ENCODE measurements around the gene DNAAF2. TPM values are rescaled to one million over a fixed set of nuclear protein-coding genes. Genes with fewer than 3 reads are reported as not detected.
A peak's percentile ranks its signal among the peaks of the same experiment; 100 is the strongest.

The DNAAF2 gene
- total RNA-seq, 1 donor: 9.8 TPM

DNA sequence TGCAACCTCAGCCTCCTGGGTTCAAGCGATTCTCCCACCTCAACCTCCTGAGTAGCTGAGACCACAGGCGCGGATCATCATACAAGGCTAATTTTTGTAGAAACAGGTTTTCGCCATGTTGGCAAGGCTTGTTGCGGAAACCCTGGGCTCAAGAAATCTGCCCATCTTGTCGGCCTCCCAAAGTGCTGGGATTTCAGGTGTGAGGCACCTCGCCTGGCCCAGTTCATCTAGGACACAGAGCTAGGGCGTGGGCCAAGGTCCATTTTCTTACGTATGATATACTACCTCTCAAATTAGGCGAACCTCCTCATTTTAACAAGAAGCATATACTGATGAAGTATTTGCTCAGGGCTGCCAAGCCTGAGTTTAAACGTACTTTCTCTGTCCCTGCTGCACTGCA lies 51.0 kb downstream of the DNAAF2 start:
- H2AFZ ChIP-seq (ENCODE audit: low read length): no peak overlapping the region
- peak overlapping the region; percentile 93 for H3K27ac ChIP-seq (ENCODE audit: low read depth, low read length)
- H3K36me3 ChIP-seq (ENCODE audit: insufficient read depth, low read length): peaks cover 31% of the 10 kb centered on the region
- TF ChIP-seq, protein P1, sequence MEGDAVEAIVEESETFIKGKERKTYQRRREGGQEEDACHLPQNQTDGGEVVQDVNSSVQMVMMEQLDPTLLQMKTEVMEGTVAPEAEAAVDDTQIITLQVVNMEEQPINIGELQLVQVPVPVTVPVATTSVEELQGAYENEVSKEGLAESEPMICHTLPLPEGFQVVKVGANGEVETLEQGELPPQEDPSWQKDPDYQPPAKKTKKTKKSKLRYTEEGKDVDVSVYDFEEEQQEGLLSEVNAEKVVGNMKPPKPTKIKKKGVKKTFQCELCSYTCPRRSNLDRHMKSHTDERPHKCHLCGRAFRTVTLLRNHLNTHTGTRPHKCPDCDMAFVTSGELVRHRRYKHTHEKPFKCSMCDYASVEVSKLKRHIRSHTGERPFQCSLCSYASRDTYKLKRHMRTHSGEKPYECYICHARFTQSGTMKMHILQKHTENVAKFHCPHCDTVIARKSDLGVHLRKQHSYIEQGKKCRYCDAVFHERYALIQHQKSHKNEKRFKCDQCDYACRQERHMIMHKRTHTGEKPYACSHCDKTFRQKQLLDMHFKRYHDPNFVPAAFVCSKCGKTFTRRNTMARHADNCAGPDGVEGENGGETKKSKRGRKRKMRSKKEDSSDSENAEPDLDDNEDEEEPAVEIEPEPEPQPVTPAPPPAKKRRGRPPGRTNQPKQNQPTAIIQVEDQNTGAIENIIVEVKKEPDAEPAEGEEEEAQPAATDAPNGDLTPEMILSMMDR (IDR thresholded peaks at IDR 0.05; ENCODE audit: extremely low read depth, low read depth, low read length): no peak
- DNase-seq (ENCODE audit: insufficient read length, low spot score, missing footprints): no peak
- H3K4me3 ChIP-seq (ENCODE audit: insufficient read depth, low read length): peak overlapping the region; percentile 93
- peak overlapping the region; percentile 82 for H3K4me2 ChIP-seq (ENCODE audit: insufficient read depth, low read length)
- peaks cover 22% of the 10 kb centered on the region for H3K4me1 ChIP-seq (ENCODE audit: insufficient read depth, low read length)
- peaks cover 39% of the 10 kb centered on the region for H4K20me1 ChIP-seq (ENCODE audit: insufficient read depth, low read length)
- no peaks in the 10 kb centered on the region for H3K27me3 ChIP-seq (ENCODE audit: insufficient read depth, low read length)
- H3K79me2 ChIP-seq (ENCODE audit: insufficient read depth, low read length): peaks cover 67% of the 10 kb centered on the region
- no peaks in the 10 kb centered on the region for H3K9me3 ChIP-seq (ENCODE audit: low read depth, low read length)

DNA sequence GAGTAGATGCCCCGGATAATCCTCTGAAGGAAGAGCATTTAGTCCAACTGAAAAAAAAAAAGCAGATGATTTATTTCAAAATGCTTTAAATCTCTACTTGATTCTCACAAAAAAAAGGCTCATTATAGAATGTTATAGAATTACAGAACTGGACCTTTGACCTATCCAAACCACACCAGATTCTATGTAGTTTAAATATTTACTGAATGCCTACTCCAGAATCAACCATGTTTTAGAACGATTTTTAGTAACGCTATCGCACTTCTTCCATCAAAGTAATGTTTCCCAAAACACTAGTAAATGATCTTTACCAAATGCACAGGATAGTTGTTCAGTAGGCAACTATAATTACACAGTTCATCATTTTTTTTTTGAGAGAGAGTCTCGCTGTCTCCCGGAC lies 51.4 kb downstream of the DNAAF2 start:
- Histone ChIP-seq H3K4me2 (ENCODE audit: insufficient read depth, low read length) (peak overlapping the region; percentile 82), H4K20me1 (ENCODE audit: insufficient read depth, low read length) (peaks cover 39% of the 10 kb centered on the region), H3K4me3 (ENCODE audit: insufficient read depth, low read length) (peak overlapping the region; percentile 93)

DNA sequence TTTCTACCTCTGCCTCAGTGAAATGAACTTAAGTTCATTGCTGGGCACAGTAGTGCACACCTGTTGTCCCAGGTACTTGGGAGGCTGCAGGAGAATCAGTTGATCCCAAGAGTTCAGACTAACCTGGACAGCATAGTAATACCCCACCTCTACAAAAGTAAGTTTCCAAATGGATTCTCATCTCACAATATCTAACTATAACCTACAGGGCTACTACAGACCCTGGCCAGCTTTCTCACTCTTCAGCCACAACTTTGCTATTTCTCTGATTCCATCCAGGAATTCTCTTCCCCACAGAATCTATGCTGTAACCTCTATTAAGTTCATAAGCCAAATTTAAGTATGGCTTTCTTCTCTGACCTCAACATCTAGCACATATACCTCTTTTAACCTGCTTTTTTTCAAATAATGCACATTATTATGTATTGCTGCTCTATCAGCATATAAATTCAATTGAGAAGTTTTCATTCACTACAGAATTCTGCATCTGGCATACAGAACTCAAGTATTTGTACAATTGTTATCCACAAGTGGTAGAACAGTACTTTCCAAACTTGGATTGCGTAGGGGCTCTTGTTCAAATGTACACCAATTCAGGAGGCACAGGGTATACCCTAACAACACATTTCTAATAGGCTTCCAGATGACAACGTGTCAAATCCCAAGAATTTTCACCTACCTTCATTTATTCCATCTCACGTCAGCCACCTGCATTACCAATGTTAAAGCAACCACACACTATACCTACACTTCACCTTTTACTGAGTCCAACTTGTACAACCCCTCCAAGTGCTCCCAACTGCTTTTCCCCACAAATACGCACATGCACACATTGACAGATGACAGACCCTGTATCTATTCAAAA lies 52.7 kb downstream of the DNAAF2 start:
- Histone ChIP-seq H3K79me2 (ENCODE audit: insufficient read depth, low read length) (peaks cover 67% of the 10 kb centered on the region), H3K27ac (ENCODE audit: low read depth, low read length) (no peak overlapping the region), H3K9me3 (ENCODE audit: low read depth, low read length) (no peaks in the 10 kb centered on the region), H3K4me3 (ENCODE audit: insufficient read depth, low read length) (no peak overlapping the region), H3K36me3 (ENCODE audit: insufficient read depth, low read length) (peaks cover 35% of the 10 kb centered on the region), H3K27me3 (ENCODE audit: insufficient read depth, low read length) (no peaks in the 10 kb centered on the region), H2AFZ (ENCODE audit: low read length) (no peak overlapping the region), H4K20me1 (ENCODE audit: insufficient read depth, low read length) (peaks cover 43% of the 10 kb centered on the region), H3K4me2 (ENCODE audit: insufficient read depth, low read length) (no peak overlapping the region), H3K4me1 (ENCODE audit: insufficient read depth, low read length) (peaks cover 22% of the 10 kb centered on the region)
- TF ChIP-seq, protein P1 (IDR thresholded peaks at IDR 0.05; ENCODE audit: extremely low read depth, low read depth, low read length): no peak
- DNase-seq (ENCODE audit: insufficient read length, low spot score, missing footprints): no peak

More for the DNA sequence above, 51.4 kb downstream of the DNAAF2 start:
- Histone ChIP-seq H3K36me3 (ENCODE audit: insufficient read depth, low read length) (peaks cover 31% of the 10 kb centered on the region), H2AFZ (ENCODE audit: low read length) (no peak overlapping the region), H3K27me3 (ENCODE audit: insufficient read depth, low read length) (no peaks in the 10 kb centered on the region), H3K27ac (ENCODE audit: low read depth, low read length) (no peak overlapping the region), H3K4me1 (ENCODE audit: insufficient read depth, low read length) (peaks cover 22% of the 10 kb centered on the region), H3K9me3 (ENCODE audit: low read depth, low read length) (no peaks in the 10 kb centered on the region), H3K79me2 (ENCODE audit: insufficient read depth, low read length) (peaks cover 67% of the 10 kb centered on the region)
- no peak for DNase-seq (ENCODE audit: insufficient read length, low spot score, missing footprints)
- TF ChIP-seq, protein P1 (IDR thresholded peaks at IDR 0.05; ENCODE audit: extremely low read depth, low read depth, low read length): no peak

All from osteoblast (primary cell).